ENCODE measurements around the gene SOX10. TPM values are rescaled to one million over a fixed set of nuclear protein-coding genes. Genes with fewer than 3 reads are reported as not detected.

SOX10 gene
- total RNA-seq, 1 experiment from 2014 or later: 2.7 TPM

DNA sequence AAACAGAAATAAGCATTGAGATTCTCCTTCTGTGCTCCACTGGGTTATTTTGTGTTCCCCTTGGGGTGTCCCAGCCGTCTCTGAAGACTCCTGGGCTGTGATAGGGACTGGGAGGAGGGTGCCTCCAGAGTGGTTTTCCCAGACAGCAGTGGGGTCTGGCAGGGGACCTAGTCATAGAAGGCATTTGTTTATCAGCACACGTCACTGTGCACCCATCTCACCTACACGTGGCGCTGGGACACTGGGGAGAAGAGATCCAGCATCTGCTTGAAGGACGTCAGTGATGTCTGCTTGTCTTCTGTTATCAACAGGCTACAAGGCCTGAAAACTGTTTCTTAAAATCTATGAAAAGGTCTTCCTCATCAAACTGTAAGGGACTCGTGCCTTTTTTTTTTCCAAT lies 38.7 kb upstream of the SOX10 start:
- Mint-ChIP-seq H3K36me3 (no peaks in the 10 kb centered on the region), H3K9me3 (no peaks in the 10 kb centered on the region), H3K27ac (no peak overlapping the region), H3K4me1 (0 out of 2 replicates have a peak, but pooled peaks cover 4% of the 10 kb centered on the region), H3K4me3 (no peak overlapping the region), H3K27me3 (ENCODE audit: low read depth) (peaks cover 7% of the 10 kb centered on the region)
- DNase-seq (ENCODE audit: low spot score): no peak
- POLR2A ChIA-PET: no interaction called here
- ATAC-seq: no peak
- TF ChIP-seq, protein P1, sequence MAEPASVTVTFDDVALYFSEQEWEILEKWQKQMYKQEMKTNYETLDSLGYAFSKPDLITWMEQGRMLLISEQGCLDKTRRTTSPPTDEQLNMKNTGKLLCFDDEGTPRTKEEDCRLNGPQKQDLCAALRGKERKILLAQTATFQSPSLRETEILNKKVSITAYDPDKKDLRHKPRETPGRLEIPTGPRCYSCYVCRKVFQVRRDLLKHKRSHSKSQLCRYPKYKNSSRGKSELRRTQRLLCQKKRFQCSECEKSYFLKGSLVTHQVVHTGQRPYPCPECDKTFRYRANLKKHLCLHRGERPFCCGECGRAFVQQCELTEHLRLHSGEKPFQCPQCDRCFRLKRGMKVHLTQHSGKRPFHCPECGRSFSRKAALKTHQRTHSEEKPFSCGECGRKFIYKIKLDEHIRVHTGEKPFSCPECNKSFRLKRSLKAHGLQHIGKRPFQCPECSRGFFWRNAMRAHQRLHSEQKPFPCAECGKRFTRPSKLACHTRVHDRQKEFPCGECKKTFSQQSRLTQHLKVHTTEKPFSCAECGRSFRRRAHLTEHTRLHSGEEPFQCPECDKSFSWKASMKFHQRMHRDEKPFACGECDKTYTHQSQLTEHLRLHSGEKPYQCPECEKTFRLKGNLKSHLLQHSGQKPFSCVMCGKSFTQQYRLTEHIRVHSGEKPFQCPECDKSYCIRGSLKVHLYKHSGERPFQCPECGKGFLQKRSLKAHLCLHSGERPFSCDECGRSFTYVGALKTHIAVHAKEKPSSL (CRISPR knock-in tag; conservative IDR thresholded peaks at IDR 0.05): no peak
- TF ChIP-seq PRRX2 (CRISPR knock-in tag; IDR thresholded peaks at IDR 0.05) (no peak), PREB (CRISPR knock-in tag; IDR thresholded peaks at IDR 0.05; ENCODE audit: borderline replicate concordance) (no peak), NR3C1 (CRISPR knock-in tag; conservative IDR thresholded peaks at IDR 0.05; ENCODE audit: low read depth) (no peak), ZNF219 (CRISPR knock-in tag; IDR thresholded peaks at IDR 0.05; ENCODE audit: borderline replicate concordance) (no peak), TEAD1 (CRISPR knock-in tag; IDR thresholded peaks at IDR 0.05) (no peak), RELA (CRISPR knock-in tag; IDR thresholded peaks at IDR 0.05; ENCODE audit: borderline replicate concordance) (no peak), ATF3 (CRISPR knock-in tag; conservative IDR thresholded peaks at IDR 0.05) (no peak), NFATC4 (CRISPR knock-in tag; IDR thresholded peaks at IDR 0.05) (no peak), SP1 (CRISPR knock-in tag; conservative IDR thresholded peaks at IDR 0.05) (no peak)
- CTCF ChIA-PET: no interaction called here

DNA sequence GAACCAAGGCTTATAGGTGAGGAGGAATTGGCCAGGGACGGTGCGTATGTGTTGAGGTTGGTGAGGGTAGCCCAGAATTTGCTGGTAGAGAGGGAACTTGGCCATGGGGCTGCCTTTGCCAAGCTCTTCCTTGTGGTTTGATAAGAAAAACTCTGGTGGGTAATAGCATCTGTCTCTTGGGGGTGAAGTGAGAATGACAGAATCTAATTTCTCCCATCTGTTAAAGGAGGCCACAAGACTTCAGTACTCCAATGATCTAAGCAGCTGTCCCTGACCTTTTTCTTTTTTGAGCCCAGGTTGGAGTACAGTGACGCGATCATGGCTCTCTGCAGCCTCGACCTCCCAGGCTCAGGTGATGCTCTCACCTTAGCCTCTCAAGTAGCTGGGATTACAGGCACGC lies 36.9 kb upstream of the SOX10 start:
- CTCF ChIA-PET: interaction anchor here (0.5 kb wide), 1 partner anchor 203 kb away, joined by 3 read pairs; no protein-coding TSS in a partner anchor
- 0 out of 2 replicates have a peak, but pooled peaks cover 4% of the 10 kb centered on the region for H3K4me1 Mint-ChIP-seq
- H3K9me3 Mint-ChIP-seq: no peaks in the 10 kb centered on the region
- POLR2A ChIA-PET: interaction anchor here (0.5 kb wide), 1 partner anchor 83 kb away, joined by 3 read pairs; no protein-coding TSS in a partner anchor
- DNase-seq (ENCODE audit: low spot score): no peak
- no peak overlapping the region for H3K4me3 Mint-ChIP-seq
- H3K27me3 Mint-ChIP-seq (ENCODE audit: low read depth): peaks cover 7% of the 10 kb centered on the region
- H3K36me3 Mint-ChIP-seq: no peaks in the 10 kb centered on the region
- TF ChIP-seq TEAD1 (CRISPR knock-in tag; IDR thresholded peaks at IDR 0.05) (no peak), SMAD3 (CRISPR knock-in tag; IDR thresholded peaks at IDR 0.05; ENCODE audit: borderline replicate concordance) (no peak)
- ATAC-seq: no peak
- H3K27ac Mint-ChIP-seq: no peak overlapping the region

- Mint-ChIP-seq H3K4me1 (0 out of 2 replicates have a peak, but pooled peaks cover 4% of the 10 kb centered on the region), H3K27ac (no peak overlapping the region; the same call in 1 of the 2 replicates), H3K9me3 (no peaks in the 10 kb centered on the region), H3K27me3 (ENCODE audit: low read depth) (peaks cover 8% of the 10 kb centered on the region), H3K4me3 (no peak overlapping the region), H3K36me3 (no peaks in the 10 kb centered on the region)
- ATAC-seq: no peak
- DNase-seq (ENCODE audit: low spot score): no peak
- POLR2A ChIA-PET: no interaction called here
- TF ChIP-seq, protein P2, sequence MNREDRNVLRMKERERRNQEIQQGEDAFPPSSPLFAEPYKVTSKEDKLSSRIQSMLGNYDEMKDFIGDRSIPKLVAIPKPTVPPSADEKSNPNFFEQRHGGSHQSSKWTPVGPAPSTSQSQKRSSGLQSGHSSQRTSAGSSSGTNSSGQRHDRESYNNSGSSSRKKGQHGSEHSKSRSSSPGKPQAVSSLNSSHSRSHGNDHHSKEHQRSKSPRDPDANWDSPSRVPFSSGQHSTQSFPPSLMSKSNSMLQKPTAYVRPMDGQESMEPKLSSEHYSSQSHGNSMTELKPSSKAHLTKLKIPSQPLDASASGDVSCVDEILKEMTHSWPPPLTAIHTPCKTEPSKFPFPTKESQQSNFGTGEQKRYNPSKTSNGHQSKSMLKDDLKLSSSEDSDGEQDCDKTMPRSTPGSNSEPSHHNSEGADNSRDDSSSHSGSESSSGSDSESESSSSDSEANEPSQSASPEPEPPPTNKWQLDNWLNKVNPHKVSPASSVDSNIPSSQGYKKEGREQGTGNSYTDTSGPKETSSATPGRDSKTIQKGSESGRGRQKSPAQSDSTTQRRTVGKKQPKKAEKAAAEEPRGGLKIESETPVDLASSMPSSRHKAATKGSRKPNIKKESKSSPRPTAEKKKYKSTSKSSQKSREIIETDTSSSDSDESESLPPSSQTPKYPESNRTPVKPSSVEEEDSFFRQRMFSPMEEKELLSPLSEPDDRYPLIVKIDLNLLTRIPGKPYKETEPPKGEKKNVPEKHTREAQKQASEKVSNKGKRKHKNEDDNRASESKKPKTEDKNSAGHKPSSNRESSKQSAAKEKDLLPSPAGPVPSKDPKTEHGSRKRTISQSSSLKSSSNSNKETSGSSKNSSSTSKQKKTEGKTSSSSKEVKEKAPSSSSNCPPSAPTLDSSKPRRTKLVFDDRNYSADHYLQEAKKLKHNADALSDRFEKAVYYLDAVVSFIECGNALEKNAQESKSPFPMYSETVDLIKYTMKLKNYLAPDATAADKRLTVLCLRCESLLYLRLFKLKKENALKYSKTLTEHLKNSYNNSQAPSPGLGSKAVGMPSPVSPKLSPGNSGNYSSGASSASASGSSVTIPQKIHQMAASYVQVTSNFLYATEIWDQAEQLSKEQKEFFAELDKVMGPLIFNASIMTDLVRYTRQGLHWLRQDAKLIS (CRISPR knock-in tag; IDR thresholded peaks at IDR 0.05; ENCODE audit: borderline replicate concordance): no peak
- TF ChIP-seq ZNF423 (CRISPR knock-in tag; IDR thresholded peaks at IDR 0.05): no peak
- TF ChIP-seq ZNF396 (CRISPR knock-in tag; IDR thresholded peaks at IDR 0.05; ENCODE audit: borderline replicate concordance): no peak
- no peak for TF ChIP-seq CREM (CRISPR knock-in tag; IDR thresholded peaks at IDR 0.05)
- TF ChIP-seq ESRRA (CRISPR knock-in tag; IDR thresholded peaks at IDR 0.05; ENCODE audit: borderline replicate concordance): no peak
- TF ChIP-seq FOXK1 (CRISPR knock-in tag; IDR thresholded peaks at IDR 0.05): no peak
- no peak for TF ChIP-seq MXD4 (CRISPR knock-in tag; IDR thresholded peaks at IDR 0.05; ENCODE audit: borderline replicate concordance)
- TF ChIP-seq KAT7 (CRISPR knock-in tag; IDR thresholded peaks at IDR 0.05; ENCODE audit: borderline replicate concordance): no peak
- TF ChIP-seq IRF2 (CRISPR knock-in tag; IDR thresholded peaks at IDR 0.05; ENCODE audit: borderline replicate concordance, low read depth): no peak
- no peak for TF ChIP-seq ZNF121 (CRISPR knock-in tag; IDR thresholded peaks at IDR 0.05)
- no peak for TF ChIP-seq ZNF317 (CRISPR knock-in tag; IDR thresholded peaks at IDR 0.05; ENCODE audit: borderline replicate concordance, low read depth)
- no peak for TF ChIP-seq NFYB (CRISPR knock-in tag; conservative IDR thresholded peaks at IDR 0.05; ENCODE audit: low read depth)
- no peak for TF ChIP-seq GTF2I (CRISPR knock-in tag; conservative IDR thresholded peaks at IDR 0.05)
- CTCF ChIA-PET: interaction anchor here (1.2 to 1.7 kb wide), 3 partner anchors 8 to 79 kb away, joined by 3 to 5 read pairs (median 4); no protein-coding TSS in a partner anchor
Measured at GRCh38 chr22:38018938-38019827, 34.8 kb upstream of the SOX10 start.

All from WTC11 (cell line).